HG02943 (cell line): ENCODE data around the gene TENM3.

ENCODE experiments used
- ATAC-seq: cut with Tn5 transposase; IDR thresholded peaks from one replicate; pipeline ENCODE4 v1.9.1; 2021; ENCODE audit warnings: mild to moderate bottlenecking, low read depth, moderate library complexity; ENCODE audit not compliant: unreplicated experiment

The TENM3 gene

DNA sequence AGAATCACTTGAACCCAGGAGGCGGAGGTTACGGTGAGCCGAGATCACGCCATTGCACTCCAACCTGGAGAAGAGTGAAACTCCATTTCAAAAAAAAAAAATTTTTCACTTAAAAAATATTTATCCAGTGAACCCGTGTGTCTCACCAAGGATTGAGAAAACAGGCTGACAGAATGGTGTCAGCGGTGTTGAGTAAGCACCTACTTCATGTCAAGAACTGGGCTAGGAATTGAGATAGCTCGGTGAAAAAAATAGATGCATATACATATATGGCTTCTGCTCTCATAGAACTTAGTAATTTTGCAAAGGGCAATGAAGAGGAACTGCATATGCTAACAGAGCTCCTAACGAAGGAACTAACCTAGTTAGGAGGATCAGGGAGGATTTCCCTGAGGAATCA, 297.3 kb downstream of the TENM3 start:
- no peak for ATAC-seq

DNA sequence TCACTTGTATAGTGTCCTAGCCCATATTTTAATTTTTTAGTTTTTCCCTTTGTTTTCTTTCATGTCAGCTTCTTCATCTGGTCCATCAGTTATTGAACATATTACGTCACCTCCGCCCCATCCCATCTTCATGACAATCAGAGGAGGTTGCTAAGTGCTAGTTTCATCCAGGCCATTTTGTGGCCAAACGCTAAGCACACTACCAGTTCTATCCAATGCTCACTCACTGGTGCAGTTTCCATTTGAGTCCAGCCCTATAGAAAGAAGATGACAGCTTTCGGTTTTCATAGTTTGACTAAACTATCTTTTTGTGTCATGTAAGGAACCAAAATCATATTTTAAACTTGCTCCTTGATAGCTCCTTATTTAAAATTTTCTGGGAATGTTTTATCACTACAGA, 304.2 kb downstream of the TENM3 start:
- ATAC-seq = peak; percentile 94

DNA sequence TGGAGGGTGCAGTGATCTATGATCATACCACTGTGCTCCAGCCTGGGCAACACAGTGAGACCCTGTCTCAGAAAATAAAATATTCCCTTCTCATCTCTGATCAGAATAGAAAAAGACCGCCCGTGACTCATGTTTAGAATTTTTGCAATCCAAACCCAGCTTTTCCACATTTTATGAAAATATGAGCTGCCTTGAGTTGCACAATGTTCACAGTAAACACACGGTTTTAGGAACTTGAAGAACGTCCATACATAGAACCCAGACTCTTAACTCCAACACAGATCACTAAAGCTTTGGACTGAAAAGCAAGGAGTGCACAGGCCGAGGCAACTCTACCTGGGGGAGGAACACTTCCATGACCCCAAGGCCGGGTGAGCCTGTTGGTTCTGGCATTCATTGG, 305.0 kb downstream of the TENM3 start:
- ATAC-seq = no peak

DNA sequence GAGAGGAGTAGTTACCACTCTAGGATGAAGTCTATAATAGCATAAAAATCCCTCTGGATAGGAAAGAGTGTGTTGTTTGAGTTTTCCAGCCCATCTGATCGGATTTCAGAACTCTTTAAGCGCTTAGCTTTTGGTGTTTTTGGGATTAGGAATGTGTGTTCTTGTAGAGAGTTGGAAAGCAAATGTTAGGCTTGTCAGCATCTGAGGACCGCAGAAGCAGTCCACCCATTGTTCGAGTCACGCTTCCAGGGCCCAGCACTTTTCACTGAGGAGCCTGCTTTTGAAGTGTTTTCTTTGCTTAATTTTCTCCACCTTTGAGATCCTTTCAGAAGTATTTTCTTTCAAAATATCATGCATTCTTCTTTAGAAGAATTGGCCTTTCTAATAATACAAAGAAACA, 306.2 kb downstream of the TENM3 start:
- ATAC-seq = no peak

DNA sequence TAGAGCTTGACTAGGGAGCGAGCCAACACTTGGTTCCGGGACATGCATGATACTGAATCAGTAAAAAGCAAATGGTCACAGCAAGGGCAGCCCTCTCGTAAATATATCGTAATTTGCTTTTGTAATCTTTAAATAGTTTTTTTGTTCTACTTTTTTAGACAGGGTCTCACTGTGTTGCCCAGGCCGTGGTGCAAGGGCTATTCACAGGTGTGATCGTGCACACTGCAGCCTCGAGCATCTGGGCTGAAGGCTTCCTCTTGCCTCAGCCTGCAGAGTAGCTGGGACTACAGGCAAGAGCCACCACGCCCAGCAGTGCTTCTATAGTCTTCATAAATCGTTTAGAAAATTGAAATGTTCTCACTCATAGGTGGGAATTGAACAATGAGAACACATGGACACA, 309.7 kb downstream of the TENM3 start:
- ATAC-seq = no peak

DNA sequence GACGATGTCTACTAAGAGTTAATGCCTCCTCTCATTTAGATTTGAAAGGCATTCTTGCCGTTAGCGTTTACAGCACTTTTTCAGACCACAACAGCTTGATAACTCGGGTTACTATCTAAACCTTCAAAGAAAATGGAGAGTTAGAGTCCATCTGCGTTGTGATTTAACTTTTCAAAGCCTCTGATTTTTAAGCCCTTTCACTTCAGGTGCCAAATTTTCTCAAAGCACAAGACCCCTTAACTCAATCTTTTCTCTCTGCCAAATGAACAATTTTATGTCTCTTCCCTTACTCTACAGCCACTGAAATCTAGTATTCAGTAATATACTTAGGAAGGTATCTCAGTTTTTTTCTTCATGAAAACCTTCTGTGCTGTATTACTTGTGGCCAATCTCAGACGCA, 310.5 kb downstream of the TENM3 start:
- no peak for ATAC-seq

DNA sequence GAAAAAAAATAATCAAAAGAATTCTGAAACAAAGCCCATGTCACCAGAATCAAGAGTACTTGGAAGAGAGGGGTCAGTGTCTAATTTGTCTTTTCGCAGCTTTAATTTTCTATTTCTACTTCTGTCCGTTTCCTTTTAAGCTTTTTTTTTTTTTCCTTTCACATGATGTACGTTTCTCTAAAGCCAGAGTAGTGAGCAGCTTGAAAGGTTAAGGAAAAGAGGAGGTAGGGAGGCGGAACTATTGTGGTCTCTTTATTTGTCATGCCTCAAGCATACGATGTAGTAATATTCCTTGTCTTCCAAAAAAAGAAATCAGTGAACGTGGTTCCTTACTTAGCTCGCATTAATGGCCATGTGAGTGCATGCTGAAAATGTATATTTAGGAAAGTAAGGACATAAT, 311.5 kb downstream of the TENM3 start:
- ATAC-seq = no peak

DNA sequence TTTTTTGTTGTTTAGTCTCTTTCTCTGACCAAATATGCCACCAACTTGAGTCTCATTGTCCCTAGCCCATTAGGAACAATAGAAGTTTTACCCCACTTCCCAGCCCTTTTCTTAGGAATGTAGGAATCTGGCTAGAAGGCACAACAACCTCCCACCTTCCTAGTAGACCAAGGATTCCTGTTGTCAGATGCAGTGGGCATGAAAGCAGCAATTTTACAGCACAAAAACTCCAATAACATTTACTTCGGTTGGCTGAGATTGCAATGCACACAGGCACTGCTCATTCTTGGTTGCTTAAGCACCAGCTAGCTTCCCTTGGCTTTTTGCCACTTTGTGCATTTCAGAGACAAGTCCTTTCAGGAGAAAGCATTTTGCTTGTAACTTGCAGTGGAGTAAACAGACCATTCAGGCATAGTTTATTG, 312.8 kb downstream of the TENM3 start:
- no peak for ATAC-seq

DNA sequence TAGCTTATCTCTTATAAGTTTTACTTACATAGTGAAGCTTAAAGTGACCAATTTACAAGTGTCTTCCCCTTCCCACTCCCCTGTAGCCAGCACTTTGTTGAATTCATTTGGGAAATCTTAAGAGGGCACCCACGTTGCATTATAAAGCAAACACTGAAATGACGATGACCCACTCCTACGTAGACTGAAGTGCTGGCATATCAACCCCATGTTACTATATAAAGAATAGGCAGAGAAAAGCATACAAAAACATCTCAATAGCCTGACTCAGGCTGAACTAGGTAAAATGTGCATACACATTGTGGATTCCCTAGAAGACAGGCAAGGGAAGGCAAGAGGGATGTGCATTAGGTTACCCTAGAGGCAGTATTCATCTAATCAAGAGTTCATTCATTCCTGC, 313.4 kb downstream of the TENM3 start:
- no peak for ATAC-seq

DNA sequence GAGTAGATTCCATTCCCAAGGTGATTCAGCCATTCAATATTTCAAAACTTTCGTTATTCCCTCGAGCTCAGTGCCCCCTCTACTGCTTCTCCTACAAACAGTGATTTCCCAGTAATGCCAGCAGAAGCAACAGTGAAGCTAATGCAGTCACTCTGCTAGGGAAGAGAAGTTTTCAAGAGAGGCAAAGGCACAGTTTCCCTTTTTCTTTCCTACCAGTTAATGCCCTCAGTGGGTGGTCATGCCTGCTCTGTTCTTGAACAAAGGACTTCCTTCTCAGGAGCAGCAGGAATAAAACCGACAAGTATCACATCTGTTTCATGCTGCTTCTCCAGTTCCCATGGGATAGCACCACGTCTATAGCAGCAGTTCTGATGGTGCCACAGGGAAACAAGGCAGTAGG, 317.2 kb downstream of the TENM3 start:
- ATAC-seq = no peak

DNA sequence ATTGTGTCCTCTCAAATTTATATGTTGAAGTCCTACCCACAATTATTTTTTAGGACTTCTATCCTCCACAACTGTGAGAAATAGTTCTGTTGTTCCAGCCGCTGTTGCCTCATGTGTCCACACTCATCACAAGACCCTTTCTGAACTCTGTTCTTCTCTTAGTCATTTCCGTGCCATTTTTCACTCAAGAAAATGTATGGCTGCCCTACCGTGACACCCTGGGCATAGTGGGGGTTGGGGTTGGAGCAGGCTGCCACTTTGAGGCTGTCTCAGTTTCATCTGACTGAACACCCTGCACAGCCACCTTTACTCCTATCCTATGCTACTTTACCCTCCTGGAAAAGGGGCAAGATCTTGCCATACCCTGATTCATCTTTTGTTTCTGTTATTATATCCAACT, 319.1 kb downstream of the TENM3 start:
- no peak for ATAC-seq

DNA sequence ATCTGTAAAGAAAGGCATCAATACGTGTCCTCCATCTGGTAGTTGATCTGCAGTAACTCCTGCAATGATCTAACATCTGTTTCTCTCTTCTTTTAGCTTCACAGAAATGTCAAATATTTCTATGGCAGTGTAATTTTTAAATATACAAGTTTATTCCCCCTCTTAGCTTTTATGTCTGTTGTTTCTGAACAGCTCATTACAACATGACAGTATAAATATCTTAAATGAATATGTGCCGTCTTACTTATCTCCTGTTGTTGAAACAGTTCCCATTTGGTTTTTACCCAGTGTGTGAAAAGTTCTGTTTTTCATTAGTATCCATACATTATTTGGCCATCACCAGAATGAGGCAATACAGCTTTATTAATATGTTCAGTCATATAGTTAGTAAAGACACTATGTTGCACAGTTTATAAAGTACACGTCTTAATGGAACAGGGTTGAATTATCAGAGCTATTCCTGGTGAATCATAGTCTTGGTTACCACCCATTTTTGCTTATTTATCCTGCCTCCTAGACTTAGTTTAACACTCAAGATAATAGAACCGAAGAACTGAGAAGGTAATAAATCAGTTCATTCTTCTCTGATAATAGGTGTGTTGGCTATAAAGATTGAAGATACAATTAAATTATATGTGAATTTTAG, 321.6 kb downstream of the TENM3 start:
- ATAC-seq = no peak

DNA sequence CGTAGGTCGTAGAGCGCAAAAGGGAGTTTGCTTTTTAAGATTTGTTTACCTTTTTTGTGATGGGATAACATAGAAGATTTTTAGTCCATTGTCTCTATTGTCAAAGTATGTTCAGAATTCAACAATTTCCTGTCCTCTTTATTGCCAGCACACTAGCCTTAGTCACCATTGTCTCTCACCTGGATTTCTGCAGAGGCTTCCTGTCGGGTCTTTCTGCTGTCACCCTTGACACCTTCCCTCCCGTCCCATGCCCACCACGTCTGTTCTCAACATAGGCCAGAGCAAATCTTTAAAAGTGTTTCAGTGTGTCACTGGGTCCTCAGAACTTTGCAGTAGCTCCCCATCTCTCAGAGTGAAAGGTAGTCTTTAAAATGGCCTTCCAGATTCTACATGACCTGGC, 323.9 kb downstream of the TENM3 start:
- ATAC-seq = no peak

DNA sequence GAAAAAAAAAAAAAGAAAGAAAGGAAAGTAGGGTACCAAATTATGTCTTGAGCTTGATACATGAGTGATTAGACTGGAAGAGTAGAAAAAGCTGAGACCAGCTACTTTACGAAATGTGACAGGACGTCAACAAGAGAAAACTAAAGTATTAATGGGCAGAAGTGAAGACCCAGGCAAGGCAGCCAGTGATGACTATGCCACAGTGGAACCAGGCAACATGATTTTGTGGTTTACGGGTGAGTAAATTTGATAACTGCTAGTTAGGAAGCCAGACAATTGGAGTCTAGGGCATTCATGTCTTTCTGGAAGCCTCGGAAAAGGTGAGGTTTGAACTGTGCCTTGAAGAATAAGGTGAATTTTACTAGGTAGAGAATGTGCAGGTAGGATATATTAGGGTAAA, 326.4 kb downstream of the TENM3 start:
- ATAC-seq = no peak

DNA sequence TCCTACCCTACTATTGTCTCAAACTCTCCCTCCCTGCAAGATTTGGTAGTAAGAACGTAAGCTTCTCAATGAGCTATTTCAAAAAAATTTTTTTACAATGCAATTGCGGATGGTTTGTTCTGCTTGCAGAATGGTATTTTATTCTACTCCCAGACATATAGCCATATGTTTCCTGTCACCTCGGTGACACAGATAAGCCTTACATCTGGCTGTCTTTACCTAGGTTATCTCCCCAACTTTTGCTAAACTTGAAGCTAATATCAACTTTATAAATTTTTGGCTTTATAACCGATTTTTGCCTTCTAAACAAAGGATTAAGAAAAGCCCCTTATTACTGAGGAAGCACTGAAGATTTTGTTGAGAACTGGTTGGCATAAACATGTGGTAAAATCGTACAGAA, 331.5 kb downstream of the TENM3 start:
- ATAC-seq = no peak

DNA sequence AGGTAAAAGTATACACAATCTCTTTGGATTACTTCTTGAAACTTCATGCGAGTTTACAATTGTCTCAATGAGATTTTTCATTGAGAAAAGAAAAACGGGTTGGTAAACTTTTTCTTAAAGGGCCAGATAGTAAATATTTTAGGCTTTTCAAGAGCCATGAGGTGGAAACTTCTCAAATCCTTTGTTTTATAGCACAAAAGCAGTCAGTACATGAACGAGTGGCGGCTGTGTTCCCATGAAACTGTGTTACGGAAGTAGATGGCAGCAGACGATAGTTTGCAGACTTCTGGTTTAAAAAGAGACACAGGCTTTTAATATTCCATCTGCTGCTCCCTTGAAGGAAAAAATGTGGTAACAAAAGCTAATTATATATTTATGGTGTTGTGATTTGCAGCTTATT, 332.0 kb downstream of the TENM3 start:
- no peak for ATAC-seq

DNA sequence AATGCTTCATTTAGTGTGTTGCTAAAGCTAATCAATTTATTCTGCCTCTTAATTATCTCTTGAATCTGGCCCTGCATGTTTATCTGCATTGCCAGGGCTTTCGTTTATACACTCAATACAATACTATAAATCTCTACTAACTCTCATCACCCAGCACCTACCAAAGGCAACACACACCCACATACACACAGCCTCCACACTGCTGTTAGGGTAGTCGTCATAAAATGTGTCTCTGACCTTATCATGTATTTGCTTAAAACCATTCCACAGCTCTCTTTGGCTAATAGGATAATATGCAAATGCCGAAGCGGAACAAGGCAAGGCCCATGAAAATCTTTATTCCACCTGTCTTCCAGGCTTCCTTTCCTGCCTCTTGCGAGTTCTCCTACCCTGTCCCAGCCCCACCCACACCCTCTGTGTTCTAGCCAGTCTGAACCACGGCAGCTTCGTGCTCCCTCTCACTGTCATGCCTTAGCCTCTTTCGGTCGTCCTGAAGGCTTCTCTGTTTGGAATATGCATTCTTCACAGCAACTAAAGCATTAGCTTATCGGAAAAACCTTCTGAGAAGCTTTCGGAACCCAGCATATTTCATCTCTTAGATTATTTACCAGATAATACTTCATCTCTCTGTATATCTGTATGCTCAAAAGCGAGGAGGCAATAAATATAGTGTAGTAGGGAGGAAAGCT, 333.5 kb downstream of the TENM3 start:
- ATAC-seq = no peak

DNA sequence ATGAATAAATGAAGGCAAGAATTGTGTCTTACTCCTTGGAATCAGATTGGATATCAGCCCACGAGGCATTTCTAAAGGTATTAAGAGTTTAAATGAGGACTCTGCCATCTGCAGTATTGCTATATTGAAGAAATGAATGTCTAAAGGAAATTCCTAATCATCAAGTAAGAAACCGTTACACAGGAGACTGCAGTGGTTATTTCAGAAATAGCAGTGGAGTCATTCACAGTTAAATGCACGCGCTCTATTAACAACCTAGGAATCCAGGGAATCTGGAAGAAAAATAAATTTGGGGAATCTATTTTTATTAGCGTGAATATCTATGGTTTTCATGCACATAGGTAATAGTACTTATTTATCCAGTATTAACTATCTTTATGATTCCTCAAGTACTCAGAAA, 334.2 kb downstream of the TENM3 start:
- no peak for ATAC-seq

DNA sequence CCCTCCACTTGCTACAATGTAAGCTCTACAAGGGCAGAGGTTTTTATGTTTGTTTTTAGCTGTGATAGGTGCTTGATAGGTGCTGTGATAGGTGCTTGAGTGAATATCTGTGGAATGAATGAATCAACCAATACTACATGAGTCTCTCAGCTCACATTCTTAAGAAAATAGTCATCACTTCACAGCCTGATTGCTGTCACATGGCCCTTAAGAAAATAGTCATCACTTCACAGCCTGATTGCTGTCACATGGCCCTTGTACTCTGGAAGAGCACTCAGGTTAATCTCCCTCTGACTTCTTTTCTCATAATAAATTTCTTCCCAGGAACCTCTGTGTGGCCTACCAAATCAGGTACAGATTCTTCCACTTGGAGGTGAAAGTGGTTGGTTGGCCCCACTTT, 335.2 kb downstream of the TENM3 start:
- no peak for ATAC-seq

DNA sequence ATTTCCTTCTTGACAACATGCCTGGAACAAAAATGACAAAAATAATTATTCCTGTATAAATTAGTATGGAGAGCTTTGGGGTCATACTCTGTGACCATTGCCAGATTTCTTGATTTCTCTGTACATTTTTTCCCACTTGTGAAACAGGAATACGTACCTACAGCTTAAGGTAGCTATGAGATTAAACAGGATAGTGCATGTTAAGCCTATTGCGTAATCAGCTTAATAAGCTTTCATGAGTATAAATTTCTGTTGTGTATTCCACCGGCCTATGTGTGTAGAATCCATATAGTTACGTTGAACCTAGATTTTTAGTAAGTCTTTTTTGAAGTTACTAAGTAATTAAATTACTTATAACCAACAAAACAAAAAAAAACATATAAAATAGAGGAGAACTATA, 339.0 kb downstream of the TENM3 start:
- no peak for ATAC-seq

DNA sequence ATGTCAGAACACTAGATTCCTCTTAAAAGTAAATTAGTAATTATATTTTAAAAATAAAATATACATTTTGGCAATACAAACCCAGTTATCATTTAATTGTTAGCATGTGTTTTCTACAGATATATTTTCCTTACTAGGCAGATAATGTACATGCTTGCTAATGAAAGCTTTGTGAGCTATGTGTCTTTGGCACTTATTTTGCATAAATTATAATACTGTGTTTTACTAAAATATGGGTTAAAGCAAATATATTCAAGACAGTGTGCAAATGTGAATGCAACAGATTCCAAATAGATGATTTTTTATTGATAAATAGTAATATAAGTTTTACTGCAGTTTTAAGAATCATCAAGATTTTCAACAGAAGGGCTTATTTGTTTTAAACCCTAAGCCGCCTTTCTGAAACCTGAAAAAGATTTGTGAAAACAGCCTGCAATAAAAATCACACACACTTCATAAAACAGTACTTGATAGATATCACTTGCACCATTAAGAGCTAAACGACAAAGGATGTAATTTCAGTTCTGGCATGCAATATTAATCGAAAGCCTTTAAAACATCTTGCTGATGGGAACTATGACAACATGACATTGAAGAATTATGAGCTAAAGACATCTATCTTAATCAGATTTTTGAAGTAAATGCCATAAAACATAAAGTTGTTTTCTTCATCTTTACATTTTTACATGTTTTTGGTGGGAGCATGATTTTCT, 340.7 kb downstream of the TENM3 start:
- ATAC-seq = no peak

DNA sequence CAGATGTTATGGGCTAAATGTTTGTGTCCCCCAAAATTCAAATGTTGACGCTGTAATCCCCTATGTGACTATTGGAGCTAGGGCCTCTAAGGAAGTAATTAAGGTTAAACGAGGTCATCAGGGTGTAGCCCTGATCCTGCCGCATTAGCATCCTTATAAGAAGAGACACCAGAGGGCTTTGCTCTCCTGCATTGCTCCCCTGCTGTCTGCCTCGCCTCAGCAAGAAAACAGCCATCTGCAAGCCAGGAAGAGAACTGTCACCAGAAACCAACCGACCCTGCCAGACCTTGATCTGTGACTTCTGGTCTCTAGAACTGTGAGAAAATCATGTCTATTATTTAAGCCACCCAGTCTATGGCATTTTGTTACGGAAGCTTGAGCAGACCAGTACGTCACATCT, 342.1 kb downstream of the TENM3 start:
- ATAC-seq = no peak
